C4-2B (cell line): ENCODE results near the gene ZAP70.

Experiments used
- CTCF ChIP-seq: fragments of 450-650 bp; conservative IDR thresholded peaks from 2 replicates; pipeline ENCODE4 v1.5.1; 2017; ENCODE audit warnings: mild to moderate bottlenecking
- ZFX ChIP-seq: fragments of 450-650 bp; IDR thresholded peaks from 2 replicates; pipeline ENCODE4 v1.6.1; 2017

DNA sequence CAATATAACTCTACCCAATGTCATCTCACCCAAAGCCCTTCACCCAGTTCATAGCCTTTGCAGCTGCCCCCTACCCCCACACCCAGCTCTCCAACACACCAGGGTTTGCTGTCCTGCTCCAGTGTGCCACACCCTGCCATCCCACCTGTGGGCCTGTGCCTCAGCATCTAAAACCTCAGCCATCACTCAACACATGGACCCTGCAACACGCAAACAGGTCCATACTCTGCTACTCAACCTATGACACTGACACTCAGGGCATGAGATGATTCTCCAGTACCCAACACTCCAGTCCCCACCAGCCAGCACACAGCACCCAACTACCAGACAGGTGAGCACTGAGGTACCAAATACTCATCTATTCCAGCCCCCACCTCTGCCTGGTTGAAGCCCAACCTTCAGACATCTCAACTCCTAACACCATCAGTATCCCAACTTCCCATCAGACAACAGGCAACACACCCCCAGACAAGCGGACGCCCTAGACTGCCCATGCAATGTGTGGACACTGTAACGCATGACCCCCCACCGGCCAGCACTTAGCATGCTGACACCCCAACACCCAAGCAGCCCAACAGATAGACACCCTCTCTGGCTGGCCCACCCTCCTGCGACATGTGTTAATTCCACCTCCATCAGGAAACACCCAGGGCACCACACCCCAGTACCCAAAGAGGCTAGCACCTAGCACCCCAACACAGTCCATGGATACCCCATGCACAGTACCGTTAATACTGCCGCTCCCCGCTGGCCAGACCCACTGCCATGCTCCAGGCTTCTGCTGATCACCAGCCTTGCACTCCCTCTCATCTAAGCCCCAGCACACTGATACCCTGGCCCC, 25.0 kb downstream of the ZAP70 start:
- no peak for TF ChIP-seq CTCF
- no peak for TF ChIP-seq ZFX
